WTC11 (cell line): ENCODE results near the gene CCR3.

Experiments
- ATF3 ChIP-seq: sonication (generic); formaldehyde crosslinking; conservative IDR thresholded peaks from 2 replicates; pipeline ENCODE4 v1.8.1; 2022; ENCODE audit warnings: mild to moderate bottlenecking, missing genetic modification reagents
- E2F1 ChIP-seq: sonication (generic); formaldehyde crosslinking; IDR thresholded peaks from 2 replicates; pipeline ENCODE4 v1.8.0; 2022; ENCODE audit warnings: mild to moderate bottlenecking, missing genetic modification reagents
- FOXJ3 ChIP-seq: sonication (generic); formaldehyde crosslinking; IDR thresholded peaks from 2 replicates; pipeline ENCODE4 v1.9.0; 2021; ENCODE audit warnings: missing genetic modification reagents, mild to moderate bottlenecking, borderline replicate concordance
- FOXK1 ChIP-seq: sonication (generic); formaldehyde crosslinking; IDR thresholded peaks from 2 replicates; pipeline ENCODE4 v1.8.0; 2022; ENCODE audit warnings: mild to moderate bottlenecking, moderate library complexity, missing genetic modification reagents
- FOXP1 ChIP-seq: sonication (generic); formaldehyde crosslinking; IDR thresholded peaks from 2 replicates; pipeline ENCODE4 v1.8.0; 2022; ENCODE audit warnings: missing genetic modification reagents, mild to moderate bottlenecking, moderate library complexity, borderline replicate concordance
- TCF7 ChIP-seq: sonication (generic); formaldehyde crosslinking; IDR thresholded peaks from 2 replicates; pipeline ENCODE4 v1.8.0; 2022; ENCODE audit warnings: mild to moderate bottlenecking, low read depth, missing genetic modification reagents, moderate library complexity
- ZBTB21 ChIP-seq: sonication (generic); formaldehyde crosslinking; IDR thresholded peaks from 2 replicates; pipeline ENCODE4 v1.8.1; 2023; ENCODE audit warnings: mild to moderate bottlenecking, missing genetic modification reagents, borderline replicate concordance
- ZNF317 ChIP-seq: sonication (generic); formaldehyde crosslinking; IDR thresholded peaks from 2 replicates; pipeline ENCODE4 v1.8.1; 2023; ENCODE audit warnings: low read depth, mild to moderate bottlenecking, moderate library complexity, missing genetic modification reagents, borderline replicate concordance
- ZNF396 ChIP-seq: fragments of 250-450 bp; sonication (Bioruptor Pico); IDR thresholded peaks from 2 replicates; pipeline ENCODE4 v1.8.0; 2021; ENCODE audit warnings: mild to moderate bottlenecking, moderate library complexity, borderline replicate concordance
- TF ChIP-seq, protein P1 (sequence below): fragments of 200-600 bp; IDR thresholded peaks from 2 replicates; pipeline ENCODE4 v1.8.0; 2022; ENCODE audit warnings: antibody characterized with exemption
- TF ChIP-seq, protein P2 (sequence below): sonication (generic); formaldehyde crosslinking; IDR thresholded peaks from 2 replicates; pipeline ENCODE4 v1.8.0; 2023; ENCODE audit warnings: missing genetic modification reagents
- TF ChIP-seq, protein P3 (sequence below): sonication (generic); formaldehyde crosslinking; IDR thresholded peaks from 2 replicates; pipeline ENCODE4 v1.8.1; 2022; ENCODE audit warnings: low read depth, mild to moderate bottlenecking, moderate library complexity, missing genetic modification reagents, borderline replicate concordance

GRCh38 chr3:46245146-46245545, 2.9 kb downstream of the CCR3 start:
- TF ChIP-seq, protein P1, sequence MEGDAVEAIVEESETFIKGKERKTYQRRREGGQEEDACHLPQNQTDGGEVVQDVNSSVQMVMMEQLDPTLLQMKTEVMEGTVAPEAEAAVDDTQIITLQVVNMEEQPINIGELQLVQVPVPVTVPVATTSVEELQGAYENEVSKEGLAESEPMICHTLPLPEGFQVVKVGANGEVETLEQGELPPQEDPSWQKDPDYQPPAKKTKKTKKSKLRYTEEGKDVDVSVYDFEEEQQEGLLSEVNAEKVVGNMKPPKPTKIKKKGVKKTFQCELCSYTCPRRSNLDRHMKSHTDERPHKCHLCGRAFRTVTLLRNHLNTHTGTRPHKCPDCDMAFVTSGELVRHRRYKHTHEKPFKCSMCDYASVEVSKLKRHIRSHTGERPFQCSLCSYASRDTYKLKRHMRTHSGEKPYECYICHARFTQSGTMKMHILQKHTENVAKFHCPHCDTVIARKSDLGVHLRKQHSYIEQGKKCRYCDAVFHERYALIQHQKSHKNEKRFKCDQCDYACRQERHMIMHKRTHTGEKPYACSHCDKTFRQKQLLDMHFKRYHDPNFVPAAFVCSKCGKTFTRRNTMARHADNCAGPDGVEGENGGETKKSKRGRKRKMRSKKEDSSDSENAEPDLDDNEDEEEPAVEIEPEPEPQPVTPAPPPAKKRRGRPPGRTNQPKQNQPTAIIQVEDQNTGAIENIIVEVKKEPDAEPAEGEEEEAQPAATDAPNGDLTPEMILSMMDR, result no peak
- TF ChIP-seq FOXP1 (CRISPR knock-in tag) (no peak), ZNF396 (no peak), TCF7 (CRISPR knock-in tag) (no peak), FOXJ3 (CRISPR knock-in tag) (no peak), E2F1 (CRISPR knock-in tag) (no peak), ATF3 (no peak), FOXK1 (CRISPR knock-in tag) (no peak), ZNF317 (CRISPR knock-in tag) (no peak), ZBTB21 (CRISPR knock-in tag) (no peak)
- TF ChIP-seq, protein P2, sequence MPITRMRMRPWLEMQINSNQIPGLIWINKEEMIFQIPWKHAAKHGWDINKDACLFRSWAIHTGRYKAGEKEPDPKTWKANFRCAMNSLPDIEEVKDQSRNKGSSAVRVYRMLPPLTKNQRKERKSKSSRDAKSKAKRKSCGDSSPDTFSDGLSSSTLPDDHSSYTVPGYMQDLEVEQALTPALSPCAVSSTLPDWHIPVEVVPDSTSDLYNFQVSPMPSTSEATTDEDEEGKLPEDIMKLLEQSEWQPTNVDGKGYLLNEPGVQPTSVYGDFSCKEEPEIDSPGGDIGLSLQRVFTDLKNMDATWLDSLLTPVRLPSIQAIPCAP (CRISPR knock-in tag), result no peak
- TF ChIP-seq, protein P3, sequence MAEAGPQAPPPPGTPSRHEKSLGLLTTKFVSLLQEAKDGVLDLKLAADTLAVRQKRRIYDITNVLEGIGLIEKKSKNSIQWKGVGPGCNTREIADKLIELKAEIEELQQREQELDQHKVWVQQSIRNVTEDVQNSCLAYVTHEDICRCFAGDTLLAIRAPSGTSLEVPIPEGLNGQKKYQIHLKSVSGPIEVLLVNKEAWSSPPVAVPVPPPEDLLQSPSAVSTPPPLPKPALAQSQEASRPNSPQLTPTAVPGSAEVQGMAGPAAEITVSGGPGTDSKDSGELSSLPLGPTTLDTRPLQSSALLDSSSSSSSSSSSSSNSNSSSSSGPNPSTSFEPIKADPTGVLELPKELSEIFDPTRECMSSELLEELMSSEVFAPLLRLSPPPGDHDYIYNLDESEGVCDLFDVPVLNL (CRISPR knock-in tag), result no peak
